ENCODE measurements around the gene UBA5. TPM values are rescaled to one million over a fixed set of nuclear protein-coding genes. Genes with fewer than 3 reads are reported as not detected.

The UBA5 gene
- total and polyA plus RNA-seq, 4 donors = 15.3 to 51.9 (median 36.0) TPM

DNA sequence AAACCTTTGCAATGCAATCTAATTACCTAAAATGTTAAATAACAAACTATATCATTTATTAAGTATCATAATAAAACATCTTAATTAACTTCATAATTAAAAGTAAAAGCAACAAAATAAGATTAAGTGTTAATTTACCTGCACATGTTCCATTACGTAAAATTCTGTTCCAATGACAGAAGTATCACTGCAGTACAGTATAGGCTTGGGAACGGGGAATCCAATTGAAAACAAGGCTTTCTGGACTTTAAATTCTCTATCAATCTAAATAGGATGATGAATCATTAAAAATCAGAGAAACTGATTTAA, 17.6 kb upstream of the UBA5 start (continued):
- TF ChIP-seq HNF4G (IDR thresholded peaks at IDR 0.05) = no peak

DNA sequence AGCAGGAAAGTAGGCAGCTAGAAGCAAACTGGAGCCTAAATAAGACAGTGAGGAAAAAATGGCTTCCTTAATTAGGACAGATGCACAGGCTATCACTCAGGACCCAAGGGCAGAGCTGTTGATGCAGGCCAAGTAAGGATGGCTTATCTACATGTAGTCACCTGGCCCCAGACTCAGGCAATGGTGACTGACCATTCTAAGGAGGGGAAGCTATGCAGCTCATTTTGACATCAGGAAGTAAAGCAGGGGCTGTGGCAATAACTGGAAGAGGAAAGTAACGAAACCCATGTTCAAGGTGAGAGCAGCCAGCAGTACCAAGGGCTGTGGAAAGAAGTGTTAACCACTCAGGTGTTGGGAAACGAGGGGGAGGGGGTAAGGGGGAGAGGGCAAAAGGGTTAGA, 16.8 kb upstream of the UBA5 start:
- Histone ChIP-seq H3K9me3 (ENCODE audit: control insufficient read depth in 4 of 4, low read length in 3 of 4) (no peaks in the 10 kb centered on the region), H3K27ac (ENCODE audit: low read depth in 1 of 2, low read length in 2 of 2) (no peak overlapping the region), H3K4me1 (ENCODE audit: control insufficient read depth in 4 of 4, insufficient read depth in 4 of 4, low read length in 3 of 4) (no peaks in the 10 kb centered on the region), H3K9ac (ENCODE audit: low read depth in 1 of 2, low read length in 2 of 2) (no peak overlapping the region), H3K36me3 (ENCODE audit: control insufficient read depth in 4 of 4, insufficient read depth in 3 of 4, low read depth in 1 of 4, low read length in 3 of 4) (peaks cover 1 to 29% (median 18%) of the 10 kb centered on the region in 4 donors), H3K4me3 (ENCODE audit: low read depth in 1 of 3, low read length in 3 of 3) (no peak overlapping the region), H3K27me3 (ENCODE audit: control insufficient read depth in 4 of 4, insufficient read depth in 4 of 4, low read length in 3 of 4) (no peaks in the 10 kb centered on the region)
- DNase-seq (ENCODE audit: low spot score) = no peak
- no peak for TF ChIP-seq EGR1 (IDR thresholded peaks at IDR 0.05; ENCODE audit: low read depth in 2 of 2)
- no peak for TF ChIP-seq FOXA1 (IDR thresholded peaks at IDR 0.05)
- TF ChIP-seq, protein P1, sequence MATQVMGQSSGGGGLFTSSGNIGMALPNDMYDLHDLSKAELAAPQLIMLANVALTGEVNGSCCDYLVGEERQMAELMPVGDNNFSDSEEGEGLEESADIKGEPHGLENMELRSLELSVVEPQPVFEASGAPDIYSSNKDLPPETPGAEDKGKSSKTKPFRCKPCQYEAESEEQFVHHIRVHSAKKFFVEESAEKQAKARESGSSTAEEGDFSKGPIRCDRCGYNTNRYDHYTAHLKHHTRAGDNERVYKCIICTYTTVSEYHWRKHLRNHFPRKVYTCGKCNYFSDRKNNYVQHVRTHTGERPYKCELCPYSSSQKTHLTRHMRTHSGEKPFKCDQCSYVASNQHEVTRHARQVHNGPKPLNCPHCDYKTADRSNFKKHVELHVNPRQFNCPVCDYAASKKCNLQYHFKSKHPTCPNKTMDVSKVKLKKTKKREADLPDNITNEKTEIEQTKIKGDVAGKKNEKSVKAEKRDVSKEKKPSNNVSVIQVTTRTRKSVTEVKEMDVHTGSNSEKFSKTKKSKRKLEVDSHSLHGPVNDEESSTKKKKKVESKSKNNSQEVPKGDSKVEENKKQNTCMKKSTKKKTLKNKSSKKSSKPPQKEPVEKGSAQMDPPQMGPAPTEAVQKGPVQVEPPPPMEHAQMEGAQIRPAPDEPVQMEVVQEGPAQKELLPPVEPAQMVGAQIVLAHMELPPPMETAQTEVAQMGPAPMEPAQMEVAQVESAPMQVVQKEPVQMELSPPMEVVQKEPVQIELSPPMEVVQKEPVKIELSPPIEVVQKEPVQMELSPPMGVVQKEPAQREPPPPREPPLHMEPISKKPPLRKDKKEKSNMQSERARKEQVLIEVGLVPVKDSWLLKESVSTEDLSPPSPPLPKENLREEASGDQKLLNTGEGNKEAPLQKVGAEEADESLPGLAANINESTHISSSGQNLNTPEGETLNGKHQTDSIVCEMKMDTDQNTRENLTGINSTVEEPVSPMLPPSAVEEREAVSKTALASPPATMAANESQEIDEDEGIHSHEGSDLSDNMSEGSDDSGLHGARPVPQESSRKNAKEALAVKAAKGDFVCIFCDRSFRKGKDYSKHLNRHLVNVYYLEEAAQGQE (IDR thresholded peaks at IDR 0.05) = no peak
- TF ChIP-seq, protein P2, sequence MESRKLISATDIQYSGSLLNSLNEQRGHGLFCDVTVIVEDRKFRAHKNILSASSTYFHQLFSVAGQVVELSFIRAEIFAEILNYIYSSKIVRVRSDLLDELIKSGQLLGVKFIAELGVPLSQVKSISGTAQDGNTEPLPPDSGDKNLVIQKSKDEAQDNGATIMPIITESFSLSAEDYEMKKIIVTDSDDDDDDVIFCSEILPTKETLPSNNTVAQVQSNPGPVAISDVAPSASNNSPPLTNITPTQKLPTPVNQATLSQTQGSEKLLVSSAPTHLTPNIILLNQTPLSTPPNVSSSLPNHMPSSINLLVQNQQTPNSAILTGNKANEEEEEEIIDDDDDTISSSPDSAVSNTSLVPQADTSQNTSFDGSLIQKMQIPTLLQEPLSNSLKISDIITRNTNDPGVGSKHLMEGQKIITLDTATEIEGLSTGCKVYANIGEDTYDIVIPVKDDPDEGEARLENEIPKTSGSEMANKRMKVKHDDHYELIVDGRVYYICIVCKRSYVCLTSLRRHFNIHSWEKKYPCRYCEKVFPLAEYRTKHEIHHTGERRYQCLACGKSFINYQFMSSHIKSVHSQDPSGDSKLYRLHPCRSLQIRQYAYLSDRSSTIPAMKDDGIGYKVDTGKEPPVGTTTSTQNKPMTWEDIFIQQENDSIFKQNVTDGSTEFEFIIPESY (IDR thresholded peaks at IDR 0.05) = no peak
- no peak for TF ChIP-seq RAD21 (IDR thresholded peaks at IDR 0.05)
- TF ChIP-seq, protein P3, sequence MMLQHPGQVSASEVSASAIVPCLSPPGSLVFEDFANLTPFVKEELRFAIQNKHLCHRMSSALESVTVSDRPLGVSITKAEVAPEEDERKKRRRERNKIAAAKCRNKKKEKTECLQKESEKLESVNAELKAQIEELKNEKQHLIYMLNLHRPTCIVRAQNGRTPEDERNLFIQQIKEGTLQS (IDR thresholded peaks at IDR 0.05) = no peak
- no peak for TF ChIP-seq GABPA (IDR thresholded peaks at IDR 0.05 in 1 of 2, conservative IDR thresholded peaks at IDR 0.05 in 1 of 2)
- TF ChIP-seq HNF4A (conservative IDR thresholded peaks at IDR 0.05) = no peak
- TF ChIP-seq FOXA2 (IDR thresholded peaks at IDR 0.05) = no peak
- TF ChIP-seq TAF1 (conservative IDR thresholded peaks at IDR 0.05) = no peak
- no peak for TF ChIP-seq HNF4G (IDR thresholded peaks at IDR 0.05)
- no peak for TF ChIP-seq NR2F2 (IDR thresholded peaks at IDR 0.05)
- no peak for TF ChIP-seq RXRA (IDR thresholded peaks at IDR 0.05)
- TF ChIP-seq, protein P4, sequence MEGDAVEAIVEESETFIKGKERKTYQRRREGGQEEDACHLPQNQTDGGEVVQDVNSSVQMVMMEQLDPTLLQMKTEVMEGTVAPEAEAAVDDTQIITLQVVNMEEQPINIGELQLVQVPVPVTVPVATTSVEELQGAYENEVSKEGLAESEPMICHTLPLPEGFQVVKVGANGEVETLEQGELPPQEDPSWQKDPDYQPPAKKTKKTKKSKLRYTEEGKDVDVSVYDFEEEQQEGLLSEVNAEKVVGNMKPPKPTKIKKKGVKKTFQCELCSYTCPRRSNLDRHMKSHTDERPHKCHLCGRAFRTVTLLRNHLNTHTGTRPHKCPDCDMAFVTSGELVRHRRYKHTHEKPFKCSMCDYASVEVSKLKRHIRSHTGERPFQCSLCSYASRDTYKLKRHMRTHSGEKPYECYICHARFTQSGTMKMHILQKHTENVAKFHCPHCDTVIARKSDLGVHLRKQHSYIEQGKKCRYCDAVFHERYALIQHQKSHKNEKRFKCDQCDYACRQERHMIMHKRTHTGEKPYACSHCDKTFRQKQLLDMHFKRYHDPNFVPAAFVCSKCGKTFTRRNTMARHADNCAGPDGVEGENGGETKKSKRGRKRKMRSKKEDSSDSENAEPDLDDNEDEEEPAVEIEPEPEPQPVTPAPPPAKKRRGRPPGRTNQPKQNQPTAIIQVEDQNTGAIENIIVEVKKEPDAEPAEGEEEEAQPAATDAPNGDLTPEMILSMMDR (IDR thresholded peaks at IDR 0.05; ENCODE audit: low read depth, low read length, missing input control) = no peak
- no peak for TF ChIP-seq JUND (IDR thresholded peaks at IDR 0.05)
- no peak for TF ChIP-seq SP1 (IDR thresholded peaks at IDR 0.05)
- TF ChIP-seq, protein P5, sequence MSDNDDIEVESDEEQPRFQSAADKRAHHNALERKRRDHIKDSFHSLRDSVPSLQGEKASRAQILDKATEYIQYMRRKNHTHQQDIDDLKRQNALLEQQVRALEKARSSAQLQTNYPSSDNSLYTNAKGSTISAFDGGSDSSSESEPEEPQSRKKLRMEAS (IDR thresholded peaks at IDR 0.05) = no peak
- TF ChIP-seq YY1 (IDR thresholded peaks at IDR 0.05) = no peak
- 71% methylated on average over 2 of the region's 2 CpGs for WGBS

Data from liver (tissue), 9 donors.